HG03060 (cell line): ENCODE results near the gene LRP5.
"Not testable (repeated sequence)": the region's sequence is repeated elsewhere in the genome, so short reads cannot be mapped to it uniquely, and the experiment has no call there.

ENCODE experiments used
- ATAC-seq: cut with Tn5 transposase; IDR thresholded peaks from one replicate; pipeline ENCODE4 v1.9.1; 2021; ENCODE audit warnings: low read depth, moderate number of reproducible peaks; ENCODE audit not compliant: unreplicated experiment

The LRP5 gene

DNA sequence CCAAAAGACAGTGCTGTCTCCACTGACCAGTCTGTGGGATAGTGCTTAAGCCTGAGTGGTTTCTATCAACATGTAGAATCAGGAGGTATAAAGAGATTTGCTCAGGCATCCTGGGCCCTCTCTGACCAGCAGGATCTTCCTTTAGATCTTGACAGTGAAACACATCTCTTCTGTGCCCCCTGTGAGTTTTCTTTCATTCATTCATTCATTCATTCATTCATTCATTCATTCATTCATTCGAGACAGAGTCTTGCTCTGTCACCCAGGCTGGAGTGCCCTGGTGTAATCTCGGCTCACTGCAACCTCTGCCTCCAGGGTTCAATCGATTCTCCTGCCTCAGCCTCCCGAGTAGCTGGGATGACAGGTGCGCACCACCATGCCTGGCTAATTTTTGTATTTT is 121.8 kb downstream of the LRP5 start:
- not testable (repeated sequence) for ATAC-seq

DNA sequence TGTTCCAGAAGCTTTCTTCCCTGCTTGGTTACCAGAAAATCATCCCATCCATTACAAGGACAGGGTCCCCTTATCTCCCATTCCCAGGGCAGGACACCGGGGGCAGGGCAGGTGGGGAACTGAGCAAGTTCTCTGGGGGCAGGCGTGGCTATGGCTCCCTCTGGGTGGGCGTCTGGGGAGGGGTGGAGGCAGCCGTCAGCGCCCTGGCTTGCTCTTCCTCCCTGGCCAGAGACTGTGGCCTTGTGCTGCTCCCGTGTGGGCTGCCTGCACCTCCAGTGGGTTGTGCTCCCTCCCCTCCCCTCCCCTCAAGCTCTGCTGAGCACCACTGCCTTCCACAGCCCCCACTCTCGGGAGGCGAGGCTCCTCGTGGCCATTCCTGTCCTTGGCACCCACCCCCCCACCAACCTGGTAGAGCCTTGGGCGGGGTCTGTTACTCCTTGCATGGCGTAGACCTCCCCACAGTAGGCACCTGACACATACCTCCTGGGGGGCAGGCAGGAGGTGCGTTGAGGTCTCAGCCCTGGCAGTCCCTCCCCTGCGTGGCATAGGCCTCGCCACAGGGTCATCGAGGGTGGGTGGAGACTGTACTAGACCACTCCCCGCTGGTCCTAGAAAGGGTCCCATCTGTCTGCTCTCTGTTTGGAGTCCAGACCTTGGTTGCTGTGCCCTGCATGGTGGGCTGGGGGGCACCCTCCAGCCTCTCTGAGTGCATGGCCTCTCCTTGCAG is 123.9 kb downstream of the LRP5 start:
- ATAC-seq: no peak

DNA sequence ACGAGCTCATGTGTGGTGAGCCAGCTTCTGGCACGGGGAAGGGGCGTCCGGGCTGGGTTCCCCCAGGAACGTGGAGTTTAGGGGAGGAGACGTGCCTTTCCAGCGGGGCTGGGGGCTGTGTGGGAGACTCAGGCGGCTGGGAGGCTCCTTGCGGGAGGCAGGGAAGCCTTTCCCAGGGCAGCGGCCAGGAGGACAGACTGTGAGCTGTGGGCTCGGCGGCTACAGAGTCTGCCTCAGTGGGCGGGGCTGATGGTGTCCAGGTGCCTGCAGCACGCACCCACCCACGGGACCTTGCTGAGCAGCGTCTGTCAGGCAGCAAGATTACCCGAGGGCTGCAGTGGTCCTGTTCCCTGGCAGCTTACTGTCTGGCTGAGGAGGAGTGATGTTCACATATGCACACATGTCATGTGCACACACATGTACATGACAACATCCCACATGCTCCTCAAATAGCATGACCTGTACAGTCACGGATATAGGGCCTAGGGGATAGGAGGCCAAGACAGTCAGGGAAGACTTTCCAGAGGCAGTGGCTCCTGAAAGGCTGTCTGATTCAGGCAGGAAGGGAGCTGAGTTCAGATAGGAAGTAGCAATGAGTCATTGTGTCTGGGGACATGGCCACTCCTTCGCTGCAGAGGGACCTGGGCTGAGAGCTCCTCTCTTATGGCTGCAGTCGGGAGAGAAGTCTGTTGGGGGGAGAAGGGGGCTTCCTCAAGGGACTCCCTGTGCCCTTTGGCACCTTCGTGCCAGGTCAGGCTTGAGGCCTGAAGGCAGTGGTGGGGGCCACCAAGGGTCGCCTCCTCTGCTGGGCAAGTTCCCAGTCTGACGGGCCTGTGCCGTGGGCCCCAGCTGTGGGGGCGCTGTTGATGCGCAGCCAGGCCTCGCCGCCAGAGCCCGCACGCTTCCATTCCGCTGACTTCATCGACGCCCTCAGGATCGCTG is 124.9 kb downstream of the LRP5 start:
- ATAC-seq: no peak

GRCh38 chr11:68437927-68438657 is 125.7 kb downstream of the LRP5 start:
- no peak for ATAC-seq

GRCh38 chr11:68438658-68439259 is 126.4 kb downstream of the LRP5 start:
- no peak for ATAC-seq

DNA sequence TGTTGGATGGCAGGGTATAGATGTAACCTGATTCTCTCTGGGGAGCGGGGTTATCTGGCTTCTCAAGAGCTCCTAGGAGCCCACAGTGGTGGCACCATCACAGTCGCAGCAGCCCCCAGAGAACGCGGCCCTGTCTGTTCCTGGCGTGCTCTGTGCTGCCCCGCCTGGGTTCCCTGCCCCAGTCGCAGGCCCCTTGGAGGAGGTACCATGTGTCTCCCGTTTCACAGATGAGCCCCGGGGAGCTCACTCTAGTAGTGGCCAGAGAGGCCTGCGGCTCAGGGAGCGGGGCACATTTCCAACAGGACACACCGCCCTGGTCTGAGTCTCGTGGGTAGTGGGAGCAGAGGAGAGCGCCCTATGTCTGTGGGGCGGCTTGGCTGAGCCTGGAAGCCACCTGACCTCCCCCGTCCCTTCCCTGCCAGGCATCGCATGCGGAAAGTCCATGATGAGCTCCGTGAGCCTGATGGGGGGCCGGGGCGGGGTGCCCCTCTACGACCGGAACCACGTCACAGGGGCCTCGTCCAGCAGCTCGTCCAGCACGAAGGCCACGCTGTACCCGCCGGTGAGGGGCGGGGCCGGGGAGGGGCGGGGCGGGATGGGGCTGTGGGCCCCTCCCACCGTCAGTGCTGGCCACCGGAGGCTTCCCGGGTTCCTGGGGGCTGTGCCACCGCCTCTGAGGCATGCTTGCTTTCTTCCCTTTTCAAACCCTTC is 127.1 kb downstream of the LRP5 start:
- ATAC-seq: no peak

- ATAC-seq: no peak
These were observed 127.8 kb downstream of the LRP5 start for GRCh38 chr11:68440224-68440623.

- no peak for ATAC-seq
These were observed 129.3 kb downstream of the LRP5 start for GRCh38 chr11:68441466-68442230.

GRCh38 chr11:68442433-68442832 is 130.0 kb downstream of the LRP5 start:
- ATAC-seq: no peak

GRCh38 chr11:68444566-68444965 is 132.2 kb downstream of the LRP5 start:
- no peak for ATAC-seq

- ATAC-seq: no peak
These were observed 133.2 kb downstream of the LRP5 start for GRCh38 chr11:68445531-68446035.

DNA sequence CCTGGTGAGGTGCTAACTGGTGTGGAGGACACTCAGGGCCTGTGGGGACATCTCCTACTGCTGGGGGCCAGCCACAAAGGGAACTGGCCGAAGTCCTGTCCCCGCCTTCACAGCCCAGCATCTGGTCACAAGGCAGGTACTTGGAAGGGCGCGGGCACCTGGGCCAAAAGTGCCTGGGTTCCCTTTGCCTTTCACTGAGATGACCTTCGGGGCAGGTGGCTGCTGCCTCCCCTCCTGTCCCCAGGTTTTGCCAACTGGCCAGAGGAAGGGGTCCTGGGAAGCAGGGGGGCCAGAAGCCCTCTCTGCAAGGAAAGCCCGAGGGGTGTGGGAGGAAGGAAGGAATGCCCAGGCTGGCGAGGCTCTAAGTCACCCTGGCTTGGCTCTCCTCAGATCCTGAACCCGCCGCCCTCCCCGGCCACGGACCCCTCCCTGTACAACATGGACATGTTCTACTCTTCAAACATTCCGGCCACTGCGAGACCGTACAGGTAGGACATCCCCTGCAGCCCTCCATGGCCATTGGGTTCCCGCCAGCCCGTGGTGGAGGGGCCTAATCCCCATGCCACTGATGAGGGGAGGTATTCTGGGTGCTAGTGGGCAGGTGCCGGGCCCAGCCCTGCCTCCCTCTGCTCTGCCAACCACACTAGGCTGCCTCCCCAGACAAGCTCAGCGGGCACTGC is 133.8 kb downstream of the LRP5 start:
- no peak for ATAC-seq

DNA sequence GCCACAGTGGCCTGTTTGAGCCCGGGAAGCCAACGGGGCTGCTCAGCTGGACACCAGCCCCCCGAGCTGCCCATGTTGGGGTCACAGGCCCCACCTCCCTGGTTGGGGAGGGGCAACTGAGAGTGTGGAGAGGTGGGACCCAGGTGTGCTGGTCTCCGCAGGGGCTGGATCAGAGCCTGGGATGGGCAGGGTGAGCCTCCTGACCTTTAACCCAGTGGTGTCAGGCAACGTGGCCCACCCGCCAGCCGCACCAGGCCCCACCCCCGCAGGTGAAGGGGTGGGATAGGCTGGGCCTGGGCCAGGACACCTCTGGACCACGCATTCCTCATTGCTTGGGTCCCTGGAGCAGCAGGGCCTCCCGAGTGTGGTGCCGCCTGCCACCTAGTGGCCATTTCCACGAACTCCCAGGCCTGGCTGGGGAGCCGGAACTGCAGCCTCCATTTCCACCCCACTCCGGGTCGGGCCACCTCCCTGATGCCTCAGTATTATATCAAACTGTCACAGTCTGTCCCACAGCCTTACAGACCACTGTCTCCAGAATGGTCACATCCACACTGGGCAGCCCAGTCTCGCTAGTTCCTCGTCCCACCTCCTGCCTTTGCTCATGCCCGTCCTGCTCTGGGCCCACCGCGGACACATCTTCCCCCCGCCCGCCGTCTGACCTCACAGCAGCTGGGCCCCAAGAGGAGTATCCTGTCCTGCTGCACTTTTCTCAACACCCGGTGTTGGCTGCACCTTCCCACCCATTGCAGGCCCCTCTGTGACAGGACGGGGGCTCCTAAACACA is 134.8 kb downstream of the LRP5 start:
- ATAC-seq: no peak

DNA sequence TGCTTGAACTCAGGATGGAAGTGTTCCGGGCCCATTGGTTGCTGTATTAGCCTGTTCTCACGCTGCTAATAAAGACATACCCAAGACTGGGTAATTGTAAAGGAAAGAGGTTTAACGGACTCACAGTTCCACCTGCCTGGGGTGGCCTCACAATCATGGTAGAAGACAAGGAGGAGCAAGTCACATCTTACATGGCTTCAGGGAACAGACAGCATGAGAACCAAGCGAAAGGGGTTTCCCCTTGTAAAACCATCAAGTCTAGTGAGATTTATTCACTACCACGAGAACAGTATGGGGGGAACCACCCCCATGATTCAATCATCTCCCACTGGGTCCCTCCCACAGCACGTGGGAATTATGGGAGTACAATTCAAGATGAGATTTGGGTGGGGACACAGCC is 135.5 kb downstream of the LRP5 start:
- ATAC-seq: not testable (repeated sequence)

GRCh38 chr11:68448604-68449011 is 136.2 kb downstream of the LRP5 start:
- no peak for ATAC-seq

- ATAC-seq: no peak
These were observed 137.6 kb downstream of the LRP5 start for GRCh38 chr11:68449951-68450350.

DNA sequence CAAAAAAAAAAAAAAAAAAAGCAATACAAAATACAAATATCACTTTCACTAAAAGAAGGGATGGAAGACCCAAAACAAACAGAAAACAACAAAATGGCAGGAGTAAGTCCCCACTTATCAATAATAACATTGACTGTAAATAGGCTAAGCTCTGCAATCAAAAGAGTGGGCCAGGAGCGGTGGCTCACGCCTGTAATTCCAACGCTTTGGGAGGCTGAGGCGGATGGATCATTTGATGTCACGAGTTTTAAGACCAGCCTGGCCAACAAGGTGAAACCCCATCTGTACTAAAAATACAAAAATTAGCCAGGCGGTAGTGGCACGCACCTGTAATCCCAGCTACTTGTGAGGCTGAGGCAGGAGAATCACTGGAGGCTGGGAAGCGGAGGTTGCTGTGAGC is 138.3 kb downstream of the LRP5 start:
- ATAC-seq: no peak

DNA sequence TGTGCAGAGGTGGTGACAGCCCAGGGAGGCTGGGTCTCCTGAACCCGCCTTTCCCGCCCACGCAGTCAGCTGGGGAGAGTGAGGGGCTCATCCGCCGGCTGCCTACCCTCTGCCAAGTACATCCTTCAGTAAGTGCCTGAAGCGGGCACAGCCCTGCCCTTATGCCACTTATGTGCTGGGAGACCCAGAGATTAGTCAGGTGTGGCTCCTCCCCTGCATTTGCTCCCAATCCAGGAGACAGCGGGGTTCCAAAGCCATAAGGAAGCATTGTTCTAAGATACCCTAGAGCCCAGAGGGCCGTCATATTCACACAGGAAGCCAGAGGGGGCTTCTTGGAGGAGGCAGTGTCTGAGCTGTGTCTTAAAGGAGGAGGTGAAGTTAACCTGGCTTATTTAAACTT is 142.4 kb downstream of the LRP5 start:
- ATAC-seq: no peak
